ENCODE results near the gene RNF8. TPM values are rescaled to one million over a fixed set of nuclear protein-coding genes. Genes with fewer than 3 reads are reported as not detected.

The RNF8 gene
- total RNA-seq, 1 experiment from 2014 or later, result 35.9 TPM

DNA sequence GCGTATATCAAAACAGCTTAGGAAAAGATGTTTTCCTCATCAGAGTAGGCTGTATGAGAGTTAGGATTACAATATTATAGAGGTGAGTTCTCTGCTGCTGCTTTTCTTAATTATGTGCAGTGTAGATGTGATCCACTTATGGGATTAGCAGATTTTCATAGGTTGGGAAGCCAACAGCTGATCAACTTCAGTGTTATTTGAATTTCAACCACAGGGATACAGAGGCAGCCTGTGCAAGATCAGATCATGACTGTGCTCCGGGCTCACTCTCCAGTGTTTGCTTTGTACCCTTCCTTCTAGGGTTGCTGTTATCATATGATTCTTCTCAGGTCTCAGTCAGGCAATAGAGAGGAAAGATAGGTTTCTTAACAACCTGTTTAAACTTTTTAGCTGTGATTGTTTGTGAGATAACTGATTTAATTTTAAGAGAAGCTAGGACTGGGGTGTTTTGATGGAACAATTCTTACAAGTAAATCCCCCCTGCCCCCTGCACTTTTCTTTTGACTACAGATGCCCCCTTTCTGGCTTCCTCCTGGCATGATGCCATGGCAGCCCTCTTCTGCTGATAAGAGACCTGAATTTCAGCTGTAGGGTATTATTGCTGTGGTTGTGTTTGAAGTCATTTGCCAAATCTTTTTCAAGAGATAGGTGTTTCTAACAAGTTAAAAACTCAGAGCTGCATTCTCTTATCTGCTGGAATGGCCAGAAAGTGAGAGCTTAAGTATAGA is 8.5 kb downstream of the RNF8 start:
- CTCF ChIA-PET, result interaction anchor here (1.1 to 1.7 kb wide), 3 partner anchors 37 to 343 kb away, joined by 3 to 8 read pairs (median 5); no protein-coding TSS in a partner anchor
- Mint-ChIP-seq H3K36me3 (peaks cover 7% of the 10 kb centered on the region; the same call in 1 of the 2 replicates), H3K27me3 (ENCODE audit: low read depth) (no peaks in the 10 kb centered on the region), H3K4me3 (no peak overlapping the region), H3K27ac (no peak overlapping the region), H3K4me1 (peaks cover 5% of the 10 kb centered on the region), H3K9me3 (no peaks in the 10 kb centered on the region)
- POLR2A ChIA-PET, result interaction anchor here (0.7 kb wide), 1 partner anchor 11 kb away, joined by 3 read pairs; no protein-coding TSS in a partner anchor
- ATAC-seq, result no peak
- DNase-seq (ENCODE audit: low spot score), result no peak
- no peak for TF ChIP-seq TEAD1 (CRISPR knock-in tag; IDR thresholded peaks at IDR 0.05)
- no peak for TF ChIP-seq TCF7 (CRISPR knock-in tag; IDR thresholded peaks at IDR 0.05; ENCODE audit: low read depth)
- TF ChIP-seq OVOL2 (CRISPR knock-in tag; IDR thresholded peaks at IDR 0.05; ENCODE audit: borderline replicate concordance), result no peak
- TF ChIP-seq FOXK1 (CRISPR knock-in tag; IDR thresholded peaks at IDR 0.05), result no peak
- TF ChIP-seq, protein P1, sequence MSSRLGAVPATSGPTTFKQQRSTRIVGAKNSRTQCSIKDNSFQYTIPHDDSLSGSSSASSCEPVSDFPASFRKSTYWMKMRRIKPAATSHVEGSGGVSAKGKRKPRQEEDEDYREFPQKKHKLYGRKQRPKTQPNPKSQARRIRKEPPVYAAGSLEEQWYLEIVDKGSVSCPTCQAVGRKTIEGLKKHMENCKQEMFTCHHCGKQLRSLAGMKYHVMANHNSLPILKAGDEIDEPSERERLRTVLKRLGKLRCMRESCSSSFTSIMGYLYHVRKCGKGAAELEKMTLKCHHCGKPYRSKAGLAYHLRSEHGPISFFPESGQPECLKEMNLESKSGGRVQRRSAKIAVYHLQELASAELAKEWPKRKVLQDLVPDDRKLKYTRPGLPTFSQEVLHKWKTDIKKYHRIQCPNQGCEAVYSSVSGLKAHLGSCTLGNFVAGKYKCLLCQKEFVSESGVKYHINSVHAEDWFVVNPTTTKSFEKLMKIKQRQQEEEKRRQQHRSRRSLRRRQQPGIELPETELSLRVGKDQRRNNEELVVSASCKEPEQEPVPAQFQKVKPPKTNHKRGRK (CRISPR knock-in tag; IDR thresholded peaks at IDR 0.05; ENCODE audit: borderline replicate concordance), result no peak
- TF ChIP-seq NFYB (CRISPR knock-in tag; conservative IDR thresholded peaks at IDR 0.05; ENCODE audit: low read depth), result no peak
- TF ChIP-seq, protein P2, sequence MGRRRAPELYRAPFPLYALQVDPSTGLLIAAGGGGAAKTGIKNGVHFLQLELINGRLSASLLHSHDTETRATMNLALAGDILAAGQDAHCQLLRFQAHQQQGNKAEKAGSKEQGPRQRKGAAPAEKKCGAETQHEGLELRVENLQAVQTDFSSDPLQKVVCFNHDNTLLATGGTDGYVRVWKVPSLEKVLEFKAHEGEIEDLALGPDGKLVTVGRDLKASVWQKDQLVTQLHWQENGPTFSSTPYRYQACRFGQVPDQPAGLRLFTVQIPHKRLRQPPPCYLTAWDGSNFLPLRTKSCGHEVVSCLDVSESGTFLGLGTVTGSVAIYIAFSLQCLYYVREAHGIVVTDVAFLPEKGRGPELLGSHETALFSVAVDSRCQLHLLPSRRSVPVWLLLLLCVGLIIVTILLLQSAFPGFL (CRISPR knock-in tag; IDR thresholded peaks at IDR 0.05; ENCODE audit: borderline replicate concordance), result no peak
- TF ChIP-seq, protein P3, sequence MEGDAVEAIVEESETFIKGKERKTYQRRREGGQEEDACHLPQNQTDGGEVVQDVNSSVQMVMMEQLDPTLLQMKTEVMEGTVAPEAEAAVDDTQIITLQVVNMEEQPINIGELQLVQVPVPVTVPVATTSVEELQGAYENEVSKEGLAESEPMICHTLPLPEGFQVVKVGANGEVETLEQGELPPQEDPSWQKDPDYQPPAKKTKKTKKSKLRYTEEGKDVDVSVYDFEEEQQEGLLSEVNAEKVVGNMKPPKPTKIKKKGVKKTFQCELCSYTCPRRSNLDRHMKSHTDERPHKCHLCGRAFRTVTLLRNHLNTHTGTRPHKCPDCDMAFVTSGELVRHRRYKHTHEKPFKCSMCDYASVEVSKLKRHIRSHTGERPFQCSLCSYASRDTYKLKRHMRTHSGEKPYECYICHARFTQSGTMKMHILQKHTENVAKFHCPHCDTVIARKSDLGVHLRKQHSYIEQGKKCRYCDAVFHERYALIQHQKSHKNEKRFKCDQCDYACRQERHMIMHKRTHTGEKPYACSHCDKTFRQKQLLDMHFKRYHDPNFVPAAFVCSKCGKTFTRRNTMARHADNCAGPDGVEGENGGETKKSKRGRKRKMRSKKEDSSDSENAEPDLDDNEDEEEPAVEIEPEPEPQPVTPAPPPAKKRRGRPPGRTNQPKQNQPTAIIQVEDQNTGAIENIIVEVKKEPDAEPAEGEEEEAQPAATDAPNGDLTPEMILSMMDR (IDR thresholded peaks at IDR 0.05), result no peak
- TF ChIP-seq ELF4 (CRISPR knock-in tag; IDR thresholded peaks at IDR 0.05; ENCODE audit: low read depth), result no peak
- TF ChIP-seq, protein P4, sequence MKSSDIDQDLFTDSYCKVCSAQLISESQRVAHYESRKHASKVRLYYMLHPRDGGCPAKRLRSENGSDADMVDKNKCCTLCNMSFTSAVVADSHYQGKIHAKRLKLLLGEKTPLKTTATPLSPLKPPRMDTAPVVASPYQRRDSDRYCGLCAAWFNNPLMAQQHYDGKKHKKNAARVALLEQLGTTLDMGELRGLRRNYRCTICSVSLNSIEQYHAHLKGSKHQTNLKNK (CRISPR knock-in tag; IDR thresholded peaks at IDR 0.05), result no peak
- no peak for TF ChIP-seq ZNF423 (CRISPR knock-in tag; IDR thresholded peaks at IDR 0.05)

DNA sequence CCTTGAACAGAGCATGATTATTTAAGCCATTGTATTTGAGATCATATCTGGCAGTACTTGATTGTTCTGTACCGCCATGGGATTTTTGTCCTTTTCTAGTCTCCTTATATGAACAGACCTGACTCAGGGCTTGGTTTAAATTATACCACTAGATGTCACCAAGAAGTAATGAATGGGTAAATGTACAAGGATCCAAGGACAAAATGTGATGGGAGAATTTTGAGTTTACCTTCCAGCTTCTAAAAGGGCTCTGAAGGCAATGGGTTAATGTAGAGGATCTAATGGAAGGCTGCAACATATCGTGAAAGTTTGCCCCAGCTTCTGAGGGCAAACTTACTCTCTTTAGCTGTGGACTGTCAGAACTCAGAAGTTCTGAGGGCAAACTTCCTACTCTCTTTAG is 12.0 kb downstream of the RNF8 start:
- no peak for ATAC-seq
- POLR2A ChIA-PET, result no interaction called here
- H3K27me3 Mint-ChIP-seq (ENCODE audit: low read depth), result no peaks in the 10 kb centered on the region

More for the DNA sequence above, 12.0 kb downstream of the RNF8 start:
- H3K27ac Mint-ChIP-seq, result no peak overlapping the region
- peaks cover 23% of the 10 kb centered on the region; the same call in 1 of the 2 replicates for H3K36me3 Mint-ChIP-seq
- H3K9me3 Mint-ChIP-seq, result no peaks in the 10 kb centered on the region
- H3K4me3 Mint-ChIP-seq, result no peak overlapping the region
- CTCF ChIA-PET, result interaction anchor here (0.5 to 2.8 kb wide), 2 partner anchors 40 to 153 kb away, joined by 3 to 12 read pairs; no protein-coding TSS in a partner anchor
- TF ChIP-seq JAZF1 (CRISPR knock-in tag; IDR thresholded peaks at IDR 0.05) (no peak), TCF7 (CRISPR knock-in tag; IDR thresholded peaks at IDR 0.05; ENCODE audit: low read depth) (no peak), GRHL2 (CRISPR knock-in tag; IDR thresholded peaks at IDR 0.05; ENCODE audit: insufficient replicate concordance, severe bottlenecking) (no peak), PRRX2 (CRISPR knock-in tag; IDR thresholded peaks at IDR 0.05) (no peak), RELA (CRISPR knock-in tag; IDR thresholded peaks at IDR 0.05; ENCODE audit: borderline replicate concordance) (no peak), TEAD1 (CRISPR knock-in tag; IDR thresholded peaks at IDR 0.05) (no peak), NFE2L1 (CRISPR knock-in tag; IDR thresholded peaks at IDR 0.05) (no peak)
- TF ChIP-seq, protein P5, sequence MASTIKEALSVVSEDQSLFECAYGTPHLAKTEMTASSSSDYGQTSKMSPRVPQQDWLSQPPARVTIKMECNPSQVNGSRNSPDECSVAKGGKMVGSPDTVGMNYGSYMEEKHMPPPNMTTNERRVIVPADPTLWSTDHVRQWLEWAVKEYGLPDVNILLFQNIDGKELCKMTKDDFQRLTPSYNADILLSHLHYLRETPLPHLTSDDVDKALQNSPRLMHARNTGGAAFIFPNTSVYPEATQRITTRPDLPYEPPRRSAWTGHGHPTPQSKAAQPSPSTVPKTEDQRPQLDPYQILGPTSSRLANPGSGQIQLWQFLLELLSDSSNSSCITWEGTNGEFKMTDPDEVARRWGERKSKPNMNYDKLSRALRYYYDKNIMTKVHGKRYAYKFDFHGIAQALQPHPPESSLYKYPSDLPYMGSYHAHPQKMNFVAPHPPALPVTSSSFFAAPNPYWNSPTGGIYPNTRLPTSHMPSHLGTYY (CRISPR knock-in tag; IDR thresholded peaks at IDR 0.05), result no peak
- TF ChIP-seq, protein P6, sequence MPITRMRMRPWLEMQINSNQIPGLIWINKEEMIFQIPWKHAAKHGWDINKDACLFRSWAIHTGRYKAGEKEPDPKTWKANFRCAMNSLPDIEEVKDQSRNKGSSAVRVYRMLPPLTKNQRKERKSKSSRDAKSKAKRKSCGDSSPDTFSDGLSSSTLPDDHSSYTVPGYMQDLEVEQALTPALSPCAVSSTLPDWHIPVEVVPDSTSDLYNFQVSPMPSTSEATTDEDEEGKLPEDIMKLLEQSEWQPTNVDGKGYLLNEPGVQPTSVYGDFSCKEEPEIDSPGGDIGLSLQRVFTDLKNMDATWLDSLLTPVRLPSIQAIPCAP (CRISPR knock-in tag; IDR thresholded peaks at IDR 0.05), result no peak
- TF ChIP-seq, protein P7, sequence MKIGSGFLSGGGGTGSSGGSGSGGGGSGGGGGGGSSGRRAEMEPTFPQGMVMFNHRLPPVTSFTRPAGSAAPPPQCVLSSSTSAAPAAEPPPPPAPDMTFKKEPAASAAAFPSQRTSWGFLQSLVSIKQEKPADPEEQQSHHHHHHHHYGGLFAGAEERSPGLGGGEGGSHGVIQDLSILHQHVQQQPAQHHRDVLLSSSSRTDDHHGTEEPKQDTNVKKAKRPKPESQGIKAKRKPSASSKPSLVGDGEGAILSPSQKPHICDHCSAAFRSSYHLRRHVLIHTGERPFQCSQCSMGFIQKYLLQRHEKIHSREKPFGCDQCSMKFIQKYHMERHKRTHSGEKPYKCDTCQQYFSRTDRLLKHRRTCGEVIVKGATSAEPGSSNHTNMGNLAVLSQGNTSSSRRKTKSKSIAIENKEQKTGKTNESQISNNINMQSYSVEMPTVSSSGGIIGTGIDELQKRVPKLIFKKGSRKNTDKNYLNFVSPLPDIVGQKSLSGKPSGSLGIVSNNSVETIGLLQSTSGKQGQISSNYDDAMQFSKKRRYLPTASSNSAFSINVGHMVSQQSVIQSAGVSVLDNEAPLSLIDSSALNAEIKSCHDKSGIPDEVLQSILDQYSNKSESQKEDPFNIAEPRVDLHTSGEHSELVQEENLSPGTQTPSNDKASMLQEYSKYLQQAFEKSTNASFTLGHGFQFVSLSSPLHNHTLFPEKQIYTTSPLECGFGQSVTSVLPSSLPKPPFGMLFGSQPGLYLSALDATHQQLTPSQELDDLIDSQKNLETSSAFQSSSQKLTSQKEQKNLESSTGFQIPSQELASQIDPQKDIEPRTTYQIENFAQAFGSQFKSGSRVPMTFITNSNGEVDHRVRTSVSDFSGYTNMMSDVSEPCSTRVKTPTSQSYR (CRISPR knock-in tag; IDR thresholded peaks at IDR 0.05), result no peak
- DNase-seq (ENCODE audit: low spot score), result no peak
- no peaks in the 10 kb centered on the region for H3K4me1 Mint-ChIP-seq

All from WTC11 (cell line).